Duodenal mucosa (tissue), 2 donors: ENCODE data around the gene MPDU1.
"Not testable (repeated sequence)": the region's sequence is repeated elsewhere in the genome, so short reads cannot be mapped to it uniquely, and the experiment has no call there.

Experiments used
- H3K27ac ChIP-seq: one replicate; pipeline ENCODE4 v1.7.0; 2013; ENCODE audit warnings: low read depth, low read length
- H3K27me3 ChIP-seq, 2 donors: one replicate each; pipeline ENCODE4 v1.7.0; 2013; ENCODE audit warnings: low read length in 2 of 2, control low read depth in 1 of 2; ENCODE audit not compliant: insufficient read depth in 2 of 2, control insufficient read depth in 1 of 2
- H3K36me3 ChIP-seq, 2 donors: one replicate each; pipeline ENCODE4 v1.7.0; 2013; ENCODE audit warnings: low read length in 2 of 2, control low read depth in 1 of 2; ENCODE audit not compliant: insufficient read depth in 2 of 2, control insufficient read depth in 1 of 2
- H3K4me1 ChIP-seq, 2 donors: one replicate each; pipeline ENCODE4 v1.7.0; 2013; ENCODE audit warnings: low read length in 2 of 2, control low read depth in 1 of 2; ENCODE audit not compliant: insufficient read depth in 2 of 2, control insufficient read depth in 1 of 2
- H3K4me3 ChIP-seq, 2 donors: one replicate each; pipeline ENCODE4 v1.7.0; 2013; ENCODE audit warnings: low read length in 2 of 2, low read depth in 1 of 2
- H3K9ac ChIP-seq, 2 donors: one replicate each; pipeline ENCODE4 v1.7.0; 2013; ENCODE audit warnings: low read length in 2 of 2, low read depth in 1 of 2
- H3K9me3 ChIP-seq, 2 donors: one replicate each; pipeline ENCODE4 v1.7.0; 2013; ENCODE audit warnings: low read length in 2 of 2, control low read depth in 1 of 2; ENCODE audit not compliant: control insufficient read depth in 1 of 2

Gene MPDU1

GRCh38 chr17:7614425-7615264 lies 31.0 kb downstream of the MPDU1 start, which contains the start of gene FXR2:
TSS of gene FXR2 (minus strand) at chr17:7614897. CDS start at chr17:7614532, 365 bp downstream.
- Histone ChIP-seq H3K4me1 (peaks cover 18 to 24% of the 10 kb centered on the region in 2 donors), H3K27me3 (no peaks in the 10 kb centered on the region), H3K27ac (peak within 1 kb of the TSS; percentile 85), H3K36me3 (peaks cover 0 to 11% of the 10 kb centered on the region in 2 donors), H3K9me3 (no peaks in the 10 kb centered on the region), H3K4me3 (peak within 1 kb of the TSS; percentile 81 to 83), H3K9ac (peak within 1 kb of the TSS; percentile 88 to 89)

- Histone ChIP-seq H3K27me3 (no peaks in the 10 kb centered on the region), H3K9me3 (no peaks in the 10 kb centered on the region), H3K4me3 (peak overlapping the region; percentile 62 to 69), H3K36me3 (peaks cover 0 to 7% of the 10 kb centered on the region in 2 donors), H3K4me1 (peaks cover 18 to 24% of the 10 kb centered on the region in 2 donors), H3K9ac (peak overlapping the region; percentile 20 to 28), H3K27ac (peak overlapping the region; percentile 69)
Observed at GRCh38 chr17:7615265-7615747, 31.7 kb downstream of the MPDU1 start.

GRCh38 chr17:7618608-7619007 lies 35.0 kb downstream of the MPDU1 start:
- Histone ChIP-seq H3K36me3 (no peaks in the 10 kb centered on the region), H3K4me3 (no peak overlapping the region), H3K27me3 (no peaks in the 10 kb centered on the region), H3K27ac (no peak overlapping the region), H3K9ac (no peak overlapping the region), H3K9me3 (no peaks in the 10 kb centered on the region), H3K4me1 (peaks cover 3 to 4% of the 10 kb centered on the region in 2 donors)

- H3K27ac ChIP-seq = no peak overlapping the region
- H3K27me3 ChIP-seq = no peaks in the 10 kb centered on the region
- H3K9me3 ChIP-seq = no peaks in the 10 kb centered on the region
- no peaks in the 10 kb centered on the region for H3K4me1 ChIP-seq
- no peak overlapping the region for H3K9ac ChIP-seq
- H3K36me3 ChIP-seq = no peaks in the 10 kb centered on the region
- H3K4me3 ChIP-seq = no peak overlapping the region
Observed at GRCh38 chr17:7620835-7621234, 37.2 kb downstream of the MPDU1 start.

- Histone ChIP-seq H3K4me3 (no peak overlapping the region), H3K27ac (no peak overlapping the region), H3K4me1 (peaks cover 9 to 10% of the 10 kb centered on the region in 2 donors), H3K9me3 (no peaks in the 10 kb centered on the region), H3K27me3 (no peaks in the 10 kb centered on the region), H3K9ac (no peak overlapping the region), H3K36me3 (peaks cover 0 to 5% of the 10 kb centered on the region in 2 donors)
Observed at GRCh38 chr17:7623661-7624060, 40.0 kb downstream of the MPDU1 start.

- Histone ChIP-seq H3K9ac (peak overlapping the region in 1 of 2 donors; percentile 96), H3K4me1 (peaks cover 19 to 20% of the 10 kb centered on the region in 2 donors), H3K4me3 (peak overlapping the region in 1 of 2 donors; percentile 92)
- H3K27me3 ChIP-seq, H3K9me3 ChIP-seq, H3K36me3 ChIP-seq, H3K27ac ChIP-seq: not testable (repeated sequence)
Observed at GRCh38 chr17:7625749-7626148, 42.1 kb downstream of the MPDU1 start.

GRCh38 chr17:7626307-7626706 lies 42.7 kb downstream of the MPDU1 start:
- Histone ChIP-seq H3K9me3 (no peaks in the 10 kb centered on the region), H3K4me1 (peaks cover 20 to 22% of the 10 kb centered on the region in 2 donors), H3K27me3 (no peaks in the 10 kb centered on the region), H3K9ac (peak overlapping the region; percentile 91 to 96), H3K27ac (peak overlapping the region; percentile 3), H3K36me3 (peaks cover 0 to 5% of the 10 kb centered on the region in 2 donors), H3K4me3 (peak overlapping the region; percentile 88 to 92)

GRCh38 chr17:7626956-7627249 lies 43.3 kb downstream of the MPDU1 start:
- H3K36me3 ChIP-seq = peaks cover 0 to 5% of the 10 kb centered on the region in 2 donors

GRCh38 chr17:7627250-7628121 lies 43.8 kb downstream of the MPDU1 start, which contains the start of gene SAT2:
TSS of gene SAT2 (minus strand) at chr17:7627821. CDS start at chr17:7627635, 186 bp downstream.
- H3K27me3 ChIP-seq = no peaks in the 10 kb centered on the region
- H3K9ac ChIP-seq = peak within 1 kb of the TSS; percentile 91 to 96
- H3K4me1 ChIP-seq = peaks cover 28 to 31% of the 10 kb centered on the region in 2 donors
- H3K36me3 ChIP-seq = peaks cover 0 to 5% of the 10 kb centered on the region in 2 donors
- peak within 1 kb of the TSS; percentile 88 to 92 for H3K4me3 ChIP-seq
- H3K9me3 ChIP-seq = no peaks in the 10 kb centered on the region
- H3K27ac ChIP-seq = peak within 1 kb of the TSS; percentile 93

More at GRCh38 chr17:7626956-7627249, 43.3 kb downstream of the MPDU1 start:
- H3K27ac ChIP-seq = peak overlapping the region; percentile 93
- peak overlapping the region; percentile 88 to 92 for H3K4me3 ChIP-seq
- H3K9me3 ChIP-seq = no peaks in the 10 kb centered on the region
- peaks cover 26 to 28% of the 10 kb centered on the region in 2 donors for H3K4me1 ChIP-seq
- H3K9ac ChIP-seq = peak overlapping the region; percentile 91 to 96
- no peaks in the 10 kb centered on the region for H3K27me3 ChIP-seq
